Limb (tissue), 2 donors: ENCODE data around the gene CDC42.

Experiments used
- DNase-seq, 2 donors: peaks; one replicate each; pipeline ENCODE4 v3.0.0-alpha.2; 2016; ENCODE audit errors: extremely low spot score in 2 of 2

CDC42 gene

GRCh38 chr1:22037520-22037919 is 15.0 kb upstream of the CDC42 start:
- no peak for DNase-seq

DNA sequence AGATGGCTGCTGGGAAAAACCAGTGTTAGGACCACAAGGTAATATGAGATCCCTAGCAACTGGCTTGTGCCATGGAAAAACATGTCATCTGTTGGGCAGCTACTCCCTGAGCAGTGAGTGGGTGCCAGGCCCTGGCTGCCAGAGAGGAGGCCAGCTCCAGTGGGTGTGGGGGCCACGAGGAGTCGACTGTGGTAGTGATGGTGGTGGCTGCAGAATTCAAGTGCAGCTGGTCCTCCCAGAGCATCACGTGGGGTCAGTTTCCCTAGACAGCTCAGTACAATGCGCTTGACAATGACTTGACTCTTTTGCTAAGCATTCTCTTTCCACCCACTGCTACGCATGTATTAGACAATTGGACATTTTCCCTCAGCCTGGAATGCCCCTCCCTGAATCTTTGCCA is 14.5 kb upstream of the CDC42 start:
- DNase-seq, result no peak

DNA sequence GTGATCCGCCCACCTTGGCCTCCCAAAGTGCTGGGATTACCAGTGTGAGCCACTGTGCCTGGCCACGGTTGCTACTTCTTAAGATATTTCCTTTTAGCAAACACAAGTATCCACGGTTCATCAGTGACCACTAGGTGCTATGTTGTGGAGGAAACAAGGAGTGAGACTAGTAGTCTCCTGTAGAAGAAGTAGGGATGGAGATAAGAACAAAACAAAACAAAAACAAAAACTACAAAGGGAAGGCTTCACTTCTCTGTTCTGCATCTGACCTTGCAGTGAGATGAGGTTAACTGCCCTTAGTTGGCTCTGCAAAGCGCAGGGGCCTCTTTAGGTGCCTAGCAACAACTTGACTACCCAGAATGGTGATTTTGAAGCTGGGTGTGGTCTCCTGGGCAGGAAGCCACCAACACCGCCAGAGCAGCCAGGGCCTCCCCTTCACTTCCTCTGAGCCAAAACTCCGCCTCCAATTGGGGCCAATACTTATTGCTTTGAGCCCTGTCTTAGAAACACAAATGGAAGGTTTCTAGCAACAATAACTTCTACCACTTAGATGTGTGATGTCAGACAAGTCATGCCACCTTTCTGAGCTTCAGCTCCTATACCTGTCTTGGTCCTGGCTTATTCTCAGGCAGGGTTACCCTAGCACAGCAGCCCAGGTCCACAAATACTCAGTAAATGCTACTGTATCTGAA is 12.8 kb upstream of the CDC42 start:
- peak; percentile 72 to 77 for DNase-seq

DNA sequence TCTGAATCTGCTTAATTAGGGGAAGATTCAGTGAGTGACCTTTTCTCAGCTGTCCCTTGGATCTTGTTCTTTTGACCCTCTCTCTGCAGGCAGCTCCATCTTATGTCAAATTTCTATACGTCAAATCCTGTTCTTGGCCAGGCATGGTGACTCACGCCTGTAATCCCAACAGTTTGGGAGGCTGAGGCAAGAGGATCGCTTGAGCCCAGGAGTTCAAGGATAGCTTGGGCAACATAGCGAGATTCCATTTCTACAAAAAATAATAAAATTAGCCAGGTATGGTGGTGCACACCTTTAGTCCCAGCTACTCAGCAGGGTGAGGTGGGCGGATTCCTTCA is 12.3 kb upstream of the CDC42 start:
- no peak for DNase-seq

DNA sequence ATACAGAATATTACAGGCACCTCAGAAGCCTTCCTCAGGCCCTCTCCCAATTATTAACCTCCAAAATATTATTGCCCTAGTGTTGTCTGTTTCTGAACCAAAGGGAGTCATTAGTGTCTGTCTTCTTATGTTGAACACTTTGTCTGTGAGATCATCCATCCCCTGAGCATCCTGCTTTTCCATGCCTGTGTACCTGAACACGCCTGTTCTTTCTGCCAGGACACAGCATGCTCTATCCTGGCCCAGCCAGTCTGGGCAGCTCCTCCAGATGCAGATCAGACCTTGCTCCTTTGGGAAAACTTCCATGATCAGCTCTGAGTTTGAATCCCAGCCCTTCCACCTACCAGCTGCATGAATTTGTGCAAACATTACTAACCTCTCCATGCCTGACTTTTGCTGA is 11.0 kb upstream of the CDC42 start:
- no peak for DNase-seq

DNA sequence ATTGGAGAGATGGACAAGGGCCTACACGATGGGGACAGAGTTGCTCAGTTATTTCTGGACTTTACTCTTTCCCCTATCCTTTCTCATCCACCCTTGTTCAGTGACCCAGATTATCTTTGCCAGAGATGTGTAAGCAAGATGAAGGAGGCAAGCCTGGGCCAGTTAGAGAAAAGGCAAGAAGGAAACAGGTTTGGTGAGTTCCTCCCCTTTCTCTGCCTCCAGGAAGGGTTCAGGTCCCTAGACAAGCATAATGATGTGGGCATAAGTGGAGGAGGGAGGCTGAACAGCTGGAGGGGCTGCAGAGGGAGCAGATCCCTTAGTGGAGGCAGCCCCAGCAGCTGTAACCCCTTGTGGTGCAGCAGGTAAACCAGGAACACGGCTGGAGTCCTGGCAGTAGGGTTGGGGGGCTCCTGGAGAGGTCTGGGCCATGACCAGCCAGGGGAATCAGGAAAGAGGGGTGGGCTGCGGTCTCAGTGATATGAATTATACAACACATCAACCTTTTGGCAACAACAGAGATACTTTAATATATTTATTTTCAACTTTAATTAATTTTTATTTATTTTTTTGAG is 9.2 kb upstream of the CDC42 start:
- DNase-seq, result no peak

DNA sequence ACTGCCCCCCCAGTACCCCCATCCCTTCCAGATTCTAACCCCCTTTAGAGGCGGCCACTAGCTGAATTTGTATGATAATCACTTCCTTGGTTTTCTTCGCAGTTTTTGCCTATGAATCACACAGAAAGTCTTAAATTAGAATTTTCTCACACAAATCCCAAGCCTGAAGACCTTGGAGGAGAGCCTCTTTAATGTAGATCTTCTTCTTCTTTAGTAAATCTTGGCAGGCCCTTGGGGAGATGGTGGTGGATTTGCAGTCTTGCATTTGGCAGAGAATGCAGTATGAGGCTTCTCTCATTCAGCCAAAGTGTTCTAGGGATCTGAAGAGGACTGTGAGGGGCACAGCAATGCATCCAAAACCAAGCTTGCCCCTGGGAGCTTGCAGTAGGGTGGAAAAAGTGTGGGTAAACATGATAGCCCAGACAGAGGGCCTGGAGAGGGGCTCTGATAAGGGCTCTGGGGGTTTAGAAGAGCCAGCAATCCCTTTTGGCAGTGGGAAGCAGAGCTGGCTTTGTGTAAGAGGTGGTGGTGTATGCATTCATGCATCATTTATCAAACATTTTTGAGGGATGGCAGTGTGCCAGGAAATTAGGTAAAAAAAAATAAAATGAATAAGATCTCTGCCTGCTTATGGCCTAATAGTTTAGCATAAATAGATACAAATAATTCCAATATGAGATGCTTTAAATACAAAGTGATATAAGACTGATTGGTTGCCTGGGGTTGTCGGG is 7.7 kb upstream of the CDC42 start:
- no peak for DNase-seq

- DNase-seq, result no peak
These were observed 6.8 kb upstream of the CDC42 start for GRCh38 chr1:22045604-22046228.

DNA sequence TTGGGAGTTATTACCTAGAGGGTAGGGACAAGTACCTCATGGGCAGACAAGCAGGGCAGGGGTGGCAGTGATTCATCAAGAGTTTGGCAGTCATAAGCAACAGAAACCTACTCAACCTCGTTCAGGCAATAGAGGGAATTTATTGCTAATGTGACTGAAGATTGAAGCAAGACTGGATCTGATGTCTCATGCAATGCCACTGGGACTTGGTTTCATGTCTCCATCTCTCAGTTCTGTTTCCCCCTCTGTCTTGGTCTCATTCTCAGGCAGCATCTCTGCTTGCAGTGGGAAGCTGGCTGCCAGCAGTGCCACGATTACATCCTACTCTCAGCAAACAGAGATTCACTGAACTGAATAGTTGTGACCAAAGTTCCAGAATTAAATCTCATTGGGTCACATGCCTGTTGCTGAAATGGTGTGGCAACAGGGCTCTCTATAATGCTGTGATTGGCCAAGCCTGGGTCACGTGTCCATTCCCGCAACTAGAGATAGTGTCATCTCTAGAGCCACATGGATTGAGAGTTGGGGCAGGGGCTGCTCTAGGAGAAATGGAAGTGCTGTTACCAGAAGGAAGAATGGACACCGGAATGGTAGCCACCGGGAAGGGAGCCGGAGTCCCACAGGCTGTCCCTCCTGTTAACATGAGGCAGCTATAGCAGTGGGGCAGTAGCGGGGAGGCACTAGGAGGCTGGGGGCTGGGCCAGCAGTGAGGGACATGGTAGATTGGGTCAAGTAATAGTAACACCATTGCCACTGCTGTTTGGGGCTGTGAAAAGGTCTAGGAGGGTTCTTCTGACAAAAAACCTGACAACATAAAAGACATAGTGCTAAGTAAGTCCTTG is 3.9 kb upstream of the CDC42 start:
- DNase-seq, result no peak

GRCh38 chr1:22050330-22050729 is 2.2 kb upstream of the CDC42 start:
- DNase-seq, result no peak

- no peak for DNase-seq
These were observed 848 bp upstream of the CDC42 start for GRCh38 chr1:22051607-22052114.

GRCh38 chr1:22053017-22053860 is 730 bp downstream of the CDC42 start:
- peak; percentile 56 to 85 for DNase-seq

DNA sequence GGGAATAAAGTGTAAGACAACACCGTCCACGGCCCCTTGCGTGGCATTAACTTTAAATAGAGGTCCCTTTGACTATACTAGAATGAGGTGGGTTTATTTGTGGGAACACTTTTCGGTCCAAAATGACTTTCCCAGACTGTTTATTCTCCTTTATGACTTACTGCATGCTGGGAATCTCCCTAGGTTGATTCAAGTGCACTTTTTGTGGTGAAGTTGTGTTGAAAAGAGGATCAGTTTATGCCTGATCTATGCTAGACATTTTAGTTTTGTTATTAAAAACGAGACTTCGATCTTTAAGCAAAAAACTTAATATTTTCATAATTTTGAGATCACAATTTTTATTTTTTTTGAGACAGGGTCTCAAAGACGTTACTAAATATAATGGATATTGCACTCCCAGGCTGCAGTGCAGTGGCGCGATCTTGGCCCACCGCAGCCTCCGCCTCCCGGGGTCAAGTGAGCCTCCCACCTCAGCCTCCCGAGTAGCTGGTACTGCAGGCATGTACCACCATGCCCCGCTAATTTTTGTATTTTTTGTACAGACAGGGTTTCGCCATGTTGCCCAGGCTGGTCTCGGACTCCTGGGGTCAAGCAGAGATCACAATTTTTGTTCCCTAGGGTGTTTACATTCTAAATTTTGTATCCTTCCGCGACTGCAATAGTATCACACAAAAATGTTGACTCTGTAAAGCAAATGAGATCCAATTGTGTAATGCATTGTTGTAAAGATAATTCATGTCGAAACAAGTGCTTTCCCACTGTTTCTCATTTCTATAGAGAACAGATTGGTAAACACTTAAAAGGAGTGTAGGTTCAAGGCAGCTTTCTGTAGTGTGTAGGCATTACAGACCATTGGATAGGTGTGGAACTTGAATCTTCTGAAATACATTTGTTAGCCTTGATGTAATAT is 1.6 kb downstream of the CDC42 start:
- no peak for DNase-seq

- DNase-seq, result no peak
These were observed 3.0 kb downstream of the CDC42 start for GRCh38 chr1:22055463-22055862.

DNA sequence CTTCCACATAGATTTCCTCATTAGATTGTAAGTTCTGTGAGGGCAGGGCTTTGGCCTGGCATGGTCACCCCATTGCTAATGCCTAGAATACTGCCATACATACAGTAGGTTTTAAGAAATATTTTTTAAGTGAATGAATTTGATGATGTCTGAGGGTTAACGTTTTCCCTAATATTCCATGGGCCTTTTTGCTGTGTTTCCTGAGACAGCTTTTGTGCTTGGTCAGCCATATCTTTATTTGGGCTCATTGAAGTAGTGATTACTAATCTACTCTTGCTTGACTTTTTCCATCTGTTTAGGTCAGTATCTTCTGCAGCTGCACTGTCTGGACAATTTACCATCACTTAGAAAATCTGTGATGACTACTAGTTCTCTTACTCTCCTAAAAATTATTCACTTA is 3.5 kb downstream of the CDC42 start:
- DNase-seq, result no peak

GRCh38 chr1:22056936-22057335 is 4.4 kb downstream of the CDC42 start:
- DNase-seq, result no peak

GRCh38 chr1:22057861-22058260 is 5.4 kb downstream of the CDC42 start:
- DNase-seq, result no peak

DNA sequence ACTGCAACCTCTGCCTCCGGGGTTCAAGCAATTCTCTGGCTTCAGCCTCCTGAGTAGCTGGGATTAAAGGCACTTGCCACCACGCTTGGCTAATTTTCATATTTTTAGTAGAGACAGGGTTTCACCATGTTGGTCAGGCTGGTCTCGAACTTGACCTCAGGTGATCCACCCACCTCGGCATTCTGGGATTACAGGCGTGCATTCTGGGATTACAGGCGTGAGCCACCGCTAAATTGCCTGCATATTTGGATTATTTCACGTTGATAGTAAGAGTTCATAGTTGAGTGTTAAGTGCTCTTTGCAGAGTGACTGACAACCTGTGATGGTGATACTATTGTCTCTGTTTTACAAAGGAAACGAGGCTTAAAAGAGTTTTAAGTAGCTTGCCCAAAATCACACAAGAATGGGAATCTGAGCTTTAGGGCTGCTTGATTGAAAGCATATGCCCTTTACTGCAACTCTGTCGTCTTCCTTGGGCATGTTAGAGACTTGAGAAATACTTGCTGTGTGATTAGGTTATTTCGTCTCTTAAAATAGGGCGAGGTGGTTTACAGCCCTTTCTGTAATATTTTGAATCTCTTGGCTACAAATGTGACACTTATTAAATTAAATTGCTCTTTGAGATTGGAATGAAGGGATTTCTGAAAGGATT is 12.4 kb downstream of the CDC42 start:
- DNase-seq, result no peak

DNA sequence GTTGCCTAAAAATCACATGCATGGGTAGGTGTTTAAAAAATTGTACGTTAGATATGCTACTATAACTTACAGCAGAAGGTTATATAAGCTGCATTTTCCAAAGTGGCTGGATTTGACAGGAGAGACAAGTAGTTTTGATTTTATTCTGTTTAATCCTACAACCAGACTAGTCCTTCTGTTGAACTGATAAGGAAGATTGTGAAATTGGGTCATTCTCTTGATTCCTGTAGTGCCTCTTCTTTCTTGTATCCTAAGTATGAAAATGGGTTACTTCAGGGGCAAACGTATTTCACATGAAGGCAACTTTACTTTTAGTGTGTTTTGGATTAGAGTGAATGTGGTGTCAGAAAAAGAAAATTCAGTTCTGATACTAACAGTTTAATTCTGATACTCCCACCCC is 19.0 kb downstream of the CDC42 start:
- no peak for DNase-seq
